ENCODE data around the gene CCDC171.
"Not testable (repeated sequence)": the region's sequence is repeated elsewhere in the genome, so short reads cannot be mapped to it uniquely, and the experiment has no call there.

CCDC171 gene

DNA sequence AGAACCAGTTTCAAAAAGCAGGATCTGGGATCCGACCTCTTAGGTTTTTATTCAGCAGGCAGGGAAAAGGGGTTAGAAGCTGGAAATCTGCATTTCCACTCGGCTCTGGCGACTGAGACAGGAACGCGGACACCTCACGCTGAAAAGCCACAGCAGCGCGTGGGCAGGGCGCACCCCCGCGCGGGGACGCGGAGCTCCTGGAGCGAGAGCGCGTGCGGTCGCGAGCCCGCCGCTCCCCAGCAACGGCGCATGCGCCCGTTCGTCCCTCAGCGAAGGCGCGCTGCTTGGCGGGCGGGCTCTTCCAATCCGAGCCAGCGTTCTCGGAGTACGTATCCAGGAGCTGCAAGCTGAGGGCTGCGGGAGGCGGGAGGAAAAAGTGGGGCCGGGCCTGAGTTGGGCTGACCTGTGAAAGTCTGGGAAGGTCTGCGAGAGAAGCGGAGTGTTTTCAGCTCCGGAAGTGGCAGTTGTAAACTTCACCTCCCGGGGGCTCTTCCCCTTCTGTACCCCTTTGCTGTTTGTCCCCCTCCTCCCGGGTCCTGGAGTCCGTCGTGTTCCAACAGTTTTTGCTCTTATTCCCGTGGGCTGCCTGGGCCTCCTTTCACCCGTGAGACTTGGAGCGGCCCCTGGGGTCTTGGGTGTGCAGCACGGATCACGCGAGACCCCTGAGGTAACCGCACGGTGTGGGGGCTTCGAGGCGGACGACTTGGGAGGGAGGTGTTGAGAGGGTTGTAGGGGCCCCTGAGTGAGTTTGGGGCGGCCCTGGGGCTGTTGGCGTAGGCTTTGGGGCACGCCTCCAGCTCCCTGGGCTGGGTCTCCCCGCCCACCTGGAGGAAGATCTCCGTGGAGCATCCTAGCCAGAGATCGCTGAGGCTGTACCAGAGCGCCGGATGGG is at the start of gene CCDC171:
TSS of gene CCDC171 (plus strand) at position 408 of the 892 bp plus-strand sequence. CDS start 11,046 bp downstream, outside the sequence.
- peak; percentile 85 for DNase-seq

GRCh38 chr9:15505921-15506320 is 46.9 kb upstream of the CCDC171 start:
- no peak for DNase-seq

DNA sequence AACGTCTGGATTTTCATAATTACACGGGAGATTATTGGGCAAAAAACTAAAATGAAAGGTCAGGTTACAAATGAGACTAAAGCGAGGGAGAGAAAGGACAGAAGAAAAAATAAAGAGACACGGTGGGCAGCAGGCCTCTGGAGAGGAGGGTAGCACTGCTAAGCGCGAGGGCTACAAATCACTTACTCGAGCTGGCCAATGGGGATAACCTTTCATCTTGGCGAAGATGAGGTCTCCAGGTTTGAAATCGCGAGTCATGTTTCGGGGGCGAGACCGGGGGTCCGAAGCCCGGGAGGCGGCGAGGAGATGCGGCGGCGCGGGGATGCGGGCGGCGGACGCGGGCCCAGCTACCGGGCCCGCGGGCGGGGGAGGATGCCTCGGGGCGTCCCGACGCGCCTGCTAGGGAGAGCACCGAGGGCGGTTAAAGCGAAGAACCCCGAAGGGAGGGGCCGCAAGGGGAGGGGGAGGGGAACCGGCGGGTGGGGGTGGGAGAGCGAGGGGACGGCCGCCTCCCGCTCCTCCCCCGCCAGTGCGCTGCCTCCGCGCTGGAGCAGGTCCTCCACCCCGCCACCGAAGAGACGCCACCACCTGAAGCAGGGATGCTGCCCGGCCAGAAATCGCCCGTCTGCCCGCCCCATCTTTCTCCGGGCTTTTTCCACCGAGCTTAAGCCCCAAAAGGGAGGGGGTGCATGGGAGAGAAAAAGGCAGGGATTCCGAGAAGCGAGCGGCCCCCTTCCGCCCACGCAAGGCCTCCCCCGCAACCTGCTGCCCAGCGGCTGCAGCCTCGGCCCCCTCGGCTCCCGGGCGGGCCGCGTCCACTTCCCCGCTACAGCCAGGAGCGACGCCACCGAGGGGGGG is 42.7 kb upstream of the CCDC171 start:
- no peak for DNase-seq

GRCh38 chr9:15510789-15511575 is 41.9 kb upstream of the CCDC171 start, which contains the start of gene PSIP1:
Gene PSIP1 (minus strand): TSS chr9:15510970. CDS start chr9:15510188, 782 bp downstream.
- DNase-seq: peak; percentile 61

DNA sequence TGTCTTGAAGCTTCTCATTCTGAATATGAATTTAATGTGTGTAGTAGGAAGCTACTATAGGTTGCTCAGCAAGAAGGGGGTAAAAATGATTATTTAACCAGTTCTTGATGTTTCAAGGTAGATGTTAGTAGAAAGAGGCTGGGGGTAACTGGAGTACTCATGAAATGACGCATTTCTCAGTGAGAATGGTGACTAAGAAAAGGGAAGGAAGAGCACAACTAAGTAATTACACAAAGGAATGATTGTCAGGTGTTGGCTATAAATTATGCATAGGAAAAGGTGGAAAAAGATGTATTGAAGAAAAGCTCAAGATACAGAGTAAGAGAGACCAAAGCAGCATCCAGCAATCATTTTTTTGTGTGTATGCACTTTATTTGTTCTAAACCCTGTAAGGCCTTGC is 40.6 kb upstream of the CCDC171 start:
- no peak for DNase-seq

DNA sequence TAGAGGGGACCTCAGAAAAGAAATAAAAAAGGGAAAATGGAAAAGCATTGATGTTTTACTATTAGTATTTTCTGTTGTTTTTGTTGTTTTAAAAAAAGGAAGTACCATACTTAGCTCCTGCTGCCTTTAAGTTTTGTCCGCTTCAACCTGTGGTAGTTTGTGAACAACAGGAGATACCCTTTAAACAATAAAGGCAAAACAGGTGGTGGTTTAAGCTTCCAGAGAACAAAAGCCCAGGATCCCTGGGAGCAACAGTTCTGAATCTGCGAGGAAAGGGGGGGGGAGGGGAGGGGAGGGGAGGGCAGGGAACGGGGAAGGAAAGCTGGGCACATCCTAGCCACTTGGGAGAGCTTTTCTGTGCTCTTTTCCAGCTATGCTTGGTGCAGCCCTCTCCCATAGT is 40.0 kb upstream of the CCDC171 start:
- DNase-seq: no peak

DNA sequence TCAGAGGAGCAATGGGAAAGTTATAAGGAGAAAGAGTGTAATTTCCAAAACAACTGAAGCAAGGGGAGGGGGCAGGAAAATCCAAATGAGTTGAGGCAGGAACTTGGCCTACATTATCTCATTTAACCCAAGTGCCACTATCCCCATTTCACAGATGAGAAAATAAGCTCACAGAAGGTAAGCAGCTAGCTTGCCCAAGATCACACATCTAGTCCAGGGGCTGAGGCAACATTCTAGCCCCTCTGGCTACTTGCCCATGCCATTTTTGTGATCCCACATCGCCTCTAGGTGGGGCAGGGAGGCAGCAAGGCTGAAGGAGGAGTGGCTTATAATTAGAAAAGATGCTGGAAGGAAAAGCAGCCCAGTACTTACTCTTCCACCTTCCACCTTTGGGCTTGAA is 39.5 kb upstream of the CCDC171 start:
- DNase-seq: no peak

DNA sequence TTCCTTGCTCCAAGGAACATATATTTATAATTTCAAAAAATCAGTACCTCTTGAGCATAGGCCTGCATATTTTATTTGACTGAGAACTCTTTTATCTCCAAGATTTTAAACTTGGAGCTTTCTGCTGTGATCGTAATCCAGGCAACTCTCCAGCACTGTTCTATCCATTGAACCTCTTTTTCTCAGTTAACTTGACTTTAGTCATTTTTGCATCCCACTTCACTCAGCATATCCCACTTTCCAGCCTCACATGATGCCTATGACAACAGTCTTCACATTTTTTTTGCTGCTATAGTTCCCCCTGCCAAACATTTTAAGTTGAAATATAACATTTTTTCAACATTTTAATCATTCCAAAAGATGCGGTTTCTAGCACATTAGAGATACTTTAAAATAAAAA is 33.0 kb upstream of the CCDC171 start:
- DNase-seq: no peak

DNA sequence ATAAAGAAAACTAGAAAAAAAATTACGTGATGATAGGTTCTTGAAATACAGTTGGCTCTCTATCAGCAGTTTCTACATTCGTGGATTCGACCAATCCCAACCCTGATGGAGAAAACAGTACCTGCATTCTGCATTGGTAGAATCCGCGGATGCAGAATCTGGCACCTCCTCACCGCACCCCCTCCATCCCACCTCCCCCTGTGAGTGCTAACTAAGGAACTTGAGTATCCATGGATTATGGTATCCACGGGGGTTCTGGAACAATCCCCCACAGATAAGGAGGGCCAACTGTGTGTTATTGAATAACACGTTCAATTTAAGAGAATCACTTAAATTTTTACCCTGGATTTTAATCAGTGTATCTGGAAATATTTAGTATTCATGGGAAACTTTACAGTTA is 31.6 kb upstream of the CCDC171 start:
- DNase-seq: no peak

DNA sequence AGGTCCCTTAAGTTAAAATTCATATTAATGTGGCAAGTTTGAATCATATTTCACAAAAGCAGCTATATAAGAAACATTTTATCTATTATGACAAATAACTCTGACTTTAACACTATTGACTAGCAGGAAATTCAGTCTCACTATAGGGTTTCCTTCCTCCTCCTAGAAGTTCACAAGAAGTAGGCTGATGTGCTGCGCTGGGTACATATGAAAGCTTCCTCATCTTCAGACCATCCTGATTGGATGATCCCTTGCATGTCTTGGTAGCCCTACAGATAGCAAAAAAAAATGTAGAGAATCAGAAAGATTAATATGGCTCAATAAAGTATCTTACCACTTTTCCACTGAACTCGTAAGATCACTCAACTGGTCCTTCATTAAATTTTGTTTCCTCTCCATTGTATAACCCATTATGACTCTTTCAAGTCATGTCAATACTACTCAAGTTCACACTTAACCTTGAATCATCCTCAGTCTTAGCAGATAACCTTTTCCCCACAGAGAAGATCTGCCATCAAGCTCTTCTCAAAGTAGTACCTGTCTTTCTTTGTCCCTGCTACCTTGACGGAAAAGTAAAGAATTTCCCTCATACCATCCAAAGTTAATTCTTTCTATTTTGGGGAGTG is 30.6 kb upstream of the CCDC171 start:
- DNase-seq: no peak

DNA sequence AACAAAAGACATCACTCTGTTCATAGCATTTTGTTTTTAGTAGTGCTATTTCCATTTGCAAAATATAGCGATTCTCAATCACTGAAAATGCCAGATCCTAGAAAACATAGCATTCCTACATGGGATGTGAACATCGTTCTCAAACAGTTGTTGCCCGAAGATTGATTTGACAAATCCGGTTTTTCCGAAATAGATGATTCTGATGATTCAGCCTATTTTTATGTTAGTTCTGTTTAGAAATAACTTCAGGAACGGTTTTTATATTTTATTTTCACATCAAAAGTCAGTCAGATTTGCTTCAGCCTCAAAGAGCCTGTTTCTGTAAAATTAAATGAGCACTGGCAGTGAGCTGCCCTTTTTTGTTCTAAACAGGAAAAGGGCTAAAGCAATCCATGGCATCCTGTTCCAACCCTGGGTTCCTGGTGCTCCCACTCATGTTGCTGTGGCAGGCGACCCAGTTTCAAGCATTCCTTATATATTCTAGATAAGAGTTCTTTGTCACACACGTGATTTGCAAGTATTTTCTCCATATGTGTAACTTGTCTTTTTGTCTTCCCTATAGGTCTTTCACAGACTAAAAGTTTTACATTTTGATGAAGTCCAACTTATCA is 27.9 kb upstream of the CCDC171 start:
- no peak for DNase-seq

DNA sequence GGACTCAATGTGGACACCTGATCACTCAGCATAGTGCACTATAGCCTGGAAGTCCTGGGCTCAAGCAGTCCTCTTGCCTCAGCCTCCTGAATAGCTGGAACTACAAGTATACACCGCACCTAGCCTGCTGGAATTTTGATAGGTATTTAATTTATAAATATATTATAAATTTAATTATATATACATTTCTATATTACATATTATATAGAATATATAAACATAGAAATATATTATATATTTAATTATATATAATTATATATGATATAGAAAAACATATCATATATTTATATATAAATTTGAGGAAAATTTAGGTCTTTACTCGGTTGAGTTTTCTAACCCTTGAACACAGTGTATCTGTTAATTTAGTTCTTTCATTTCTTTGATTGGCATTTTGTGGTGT is 26.9 kb upstream of the CCDC171 start:
- DNase-seq: no peak

- not testable (repeated sequence) for DNase-seq
Measured at GRCh38 chr9:15527035-15527434, 25.8 kb upstream of the CCDC171 start.

DNA sequence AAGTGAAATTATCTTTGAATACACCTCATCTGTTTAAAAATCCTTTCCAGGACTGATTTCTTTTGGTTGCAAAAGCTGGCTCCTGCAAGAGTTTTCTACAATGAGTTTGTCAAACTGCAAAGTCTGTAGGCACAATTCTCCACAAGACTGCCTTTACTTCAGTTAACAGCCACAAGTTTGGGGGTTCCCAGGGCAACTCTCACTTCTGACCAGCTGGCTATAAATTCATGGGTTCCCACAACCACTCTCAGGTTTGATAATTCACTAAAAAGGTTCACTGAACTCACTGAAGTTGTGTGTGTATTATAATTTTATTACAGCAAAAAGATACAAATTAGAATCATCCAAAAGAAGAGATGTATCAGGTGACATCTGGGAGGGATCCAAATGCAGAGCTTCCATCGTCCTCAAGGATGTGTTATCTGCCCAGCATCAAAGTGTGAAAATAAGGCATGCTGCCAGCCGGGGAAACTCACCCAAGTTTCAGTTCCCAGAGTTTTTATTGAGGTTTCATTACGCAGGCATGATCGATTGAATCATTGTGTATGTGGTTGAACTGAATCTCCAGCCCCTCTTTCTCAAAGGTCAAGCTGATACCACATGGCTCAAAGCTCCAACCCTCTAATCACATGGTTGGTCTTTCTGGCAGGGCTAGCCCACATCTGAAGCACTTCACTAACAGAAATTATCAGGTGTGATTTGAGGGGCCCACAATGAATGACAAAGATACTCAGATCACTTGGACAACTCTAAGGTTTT is 23.1 kb upstream of the CCDC171 start:
- DNase-seq: no peak

DNA sequence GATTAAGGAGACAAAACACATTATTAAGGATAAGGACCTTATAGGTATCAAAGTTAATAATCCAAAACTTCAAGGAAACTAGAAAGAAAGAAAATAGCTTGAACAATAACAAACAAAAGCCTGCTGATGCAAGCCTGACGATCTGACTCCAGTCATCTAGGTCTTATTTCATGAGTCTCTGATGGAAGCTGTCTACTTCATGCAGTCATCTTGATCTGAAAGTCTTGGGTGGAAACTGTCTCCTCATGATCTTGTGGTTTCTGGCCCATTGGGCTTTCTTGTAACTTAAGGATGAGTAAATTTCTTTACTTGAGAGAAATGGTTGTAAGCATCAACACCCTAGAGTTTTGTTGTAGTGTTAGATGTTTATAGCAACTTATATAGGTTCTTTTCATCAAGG is 21.5 kb upstream of the CCDC171 start:
- no peak for DNase-seq

- no peak for DNase-seq
Measured at GRCh38 chr9:15541872-15542271, 11.0 kb upstream of the CCDC171 start.

- no peak for DNase-seq
Measured at GRCh38 chr9:15542624-15543023, 10.2 kb upstream of the CCDC171 start.

DNA sequence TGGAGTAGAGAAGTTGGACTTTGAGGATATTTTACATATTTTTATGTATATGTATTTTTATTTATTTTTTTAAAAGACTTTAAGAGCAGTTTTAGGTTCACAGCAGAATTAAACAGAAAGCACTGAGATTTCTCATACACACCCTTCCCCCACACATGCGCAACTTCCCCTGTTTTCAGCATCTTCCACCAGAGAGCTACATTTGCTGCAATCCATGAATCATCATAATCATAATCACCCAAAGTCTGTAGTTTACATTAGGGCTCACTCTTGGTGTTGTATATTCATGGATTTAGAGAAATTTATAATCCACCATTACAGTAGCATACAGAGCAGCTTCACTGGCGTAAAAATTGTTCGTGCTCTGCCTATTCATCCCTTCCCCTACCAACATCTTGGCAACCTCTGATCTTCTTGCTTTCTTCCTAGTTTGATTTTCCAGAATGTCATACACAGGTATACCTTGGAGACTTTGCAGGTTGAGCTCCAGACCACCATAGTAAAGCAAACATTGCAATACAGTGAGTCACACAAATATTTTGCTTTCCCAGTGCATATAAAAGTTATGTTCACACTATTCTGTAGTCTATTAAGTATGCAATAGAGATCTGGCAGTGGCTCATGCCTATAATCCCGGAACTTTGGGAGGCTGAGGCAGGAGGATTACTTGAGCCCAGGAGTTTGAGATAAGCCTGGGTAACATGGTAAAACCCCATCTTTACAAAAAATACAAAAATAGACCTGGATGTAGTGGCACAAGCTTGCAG is 9.6 kb upstream of the CCDC171 start:
- DNase-seq: no peak

DNA sequence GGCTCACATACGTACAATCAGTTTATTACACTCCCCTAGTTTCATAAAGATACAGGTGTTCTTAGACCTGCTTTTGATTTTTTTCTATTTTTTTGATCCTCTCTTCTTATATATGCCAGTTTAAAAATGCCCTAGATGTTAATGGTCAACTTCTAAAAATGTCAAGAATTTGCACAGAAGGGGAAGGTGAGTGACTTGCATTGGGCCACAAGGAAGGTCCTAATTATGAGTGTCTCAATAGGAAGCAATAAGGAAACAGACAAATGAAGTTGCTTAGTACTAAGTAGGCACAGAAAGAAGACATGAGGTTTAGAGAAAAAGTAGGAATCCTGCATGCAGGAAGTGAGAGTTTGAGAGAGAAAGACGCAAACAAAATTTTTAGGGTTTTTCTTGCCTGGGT is 3.2 kb upstream of the CCDC171 start:
- no peak for DNase-seq

- DNase-seq: no peak
Measured at GRCh38 chr9:15553528-15553898, 670 bp downstream of the CCDC171 start.

DNA sequence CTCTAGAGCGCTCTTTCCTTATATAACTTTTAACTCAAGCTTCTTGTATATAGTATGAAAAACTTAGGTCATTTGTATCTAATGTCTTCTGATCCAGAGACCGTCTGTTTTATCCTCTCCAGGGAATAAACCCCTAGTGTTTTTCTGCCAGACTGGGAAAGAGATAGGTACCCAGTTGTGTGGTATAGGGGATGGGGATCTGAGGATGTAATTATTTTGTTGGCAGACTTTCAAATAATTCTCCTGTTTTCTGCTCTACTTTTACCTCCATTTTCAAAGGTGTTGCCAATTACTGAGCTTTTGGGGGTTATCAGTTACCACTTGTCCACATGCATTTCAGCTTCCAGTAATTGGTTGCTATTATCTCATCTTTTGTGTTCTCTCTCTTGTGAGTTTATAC is 17.9 kb downstream of the CCDC171 start:
- no peak for DNase-seq

All from NCI-H2029 (cell line).